Panc1 (cell line): ENCODE data around the gene DDX24. TPM values are rescaled to one million over a fixed set of nuclear protein-coding genes. Genes with fewer than 3 reads are reported as not detected.

ENCODE experiments used
- ATAC-seq: fragments of 200-7000 bp; cut with Tn5 transposase; 2 replicates; pipeline ENCODE4 v1.9.1; 2020; ENCODE audit warnings: mild to moderate bottlenecking, moderate library complexity
- BruUV-seq: library from RNA; stranded (reverse); fragments of 400-500 nt; replicated peaks from 2 replicates; lab custom pipeline; 2021; lab: Mats Ljungman, UMichigan
- CTCF ChIA-PET: fragments of 300-600 bp; sonication (Branson Sonifier 250); formaldehyde crosslinking; loops from one replicate; lab custom pipeline; 2022; ENCODE audit warnings: antibody characterized with exemption; lab: Charles Lee
- POLR2A ChIA-PET: fragments of 300-600 bp; sonication (Branson Sonifier 250); formaldehyde crosslinking; loops from one replicate; lab custom pipeline; 2022; ENCODE audit warnings: antibody characterized with exemption; lab: Charles Lee
- DNase-seq: peaks from one replicate; pipeline ENCODE4 v3.0.0-alpha.2; 2010; ENCODE audit warnings: low read depth, low spot score
- H3K27ac ChIP-seq: 2 replicates; pipeline ENCODE4 v1.5.1; 2011; ENCODE audit warnings: mild to moderate bottlenecking, low read length, inconsistent platforms
- H3K27me3 ChIP-seq: fragments of 200-500 bp; sonication (Bioruptor generic); 2 replicates; pipeline ENCODE4 v1.6.0; 2014; ENCODE audit warnings: low read length, inconsistent platforms; ENCODE audit not compliant: control insufficient read depth, insufficient read depth
- H3K36me3 ChIP-seq: fragments of 200-500 bp; sonication (Bioruptor generic); 2 replicates; pipeline ENCODE4 v1.5.1; 2014; ENCODE audit warnings: inconsistent platforms, mild to moderate bottlenecking, low read length, moderate library complexity; ENCODE audit not compliant: control insufficient read depth, insufficient read depth
- H3K4me1 ChIP-seq: 2 replicates; pipeline ENCODE4 v1.5.1; 2011; ENCODE audit warnings: inconsistent platforms, mild to moderate bottlenecking, low read length, moderate library complexity; ENCODE audit not compliant: control insufficient read depth, insufficient read depth
- H3K4me3 ChIP-seq, 2 experiments: 2 replicates each; pipeline ENCODE4 v1.5.1; 2011 to 2012; ENCODE audit warnings: low read depth in 2 of 2, low read length in 2 of 2, mild to moderate bottlenecking in 2 of 2, inconsistent platforms in 1 of 2, moderate library complexity in 1 of 2
- H3K9me3 ChIP-seq: fragments of 200-500 bp; sonication (Bioruptor generic); 2 replicates; pipeline ENCODE4 v1.5.1; 2014; ENCODE audit warnings: low read depth, mild to moderate bottlenecking, inconsistent platforms, low read length, moderate library complexity; ENCODE audit not compliant: control insufficient read depth, insufficient read depth
- CTCF ChIP-seq: fragments of 450-650 bp; IDR thresholded peaks from 2 replicates; pipeline ENCODE4 v1.5.1; 2017; ENCODE audit warnings: mild to moderate bottlenecking
- POLR2AphosphoS5 ChIP-seq: IDR thresholded peaks from 2 replicates; pipeline ENCODE4 v1.6.1; 2012; ENCODE audit warnings: mild to moderate bottlenecking, low read depth, low read length, moderate library complexity
- REST ChIP-seq, 2 experiments: IDR thresholded peaks; 2 replicates each; pipeline ENCODE4 v1.6.1; 2011 to 2012; ENCODE audit warnings: low read depth in 2 of 2, control low read depth in 1 of 2, low read length in 1 of 2, mild to moderate bottlenecking in 1 of 2, moderate library complexity in 1 of 2; ENCODE audit not compliant: insufficient read depth in 1 of 2
- SIN3A ChIP-seq: IDR thresholded peaks from 2 replicates; pipeline ENCODE4 v1.6.1; 2012; ENCODE audit warnings: low read depth, mild to moderate bottlenecking, low read length, moderate library complexity, borderline replicate concordance; ENCODE audit not compliant: insufficient read depth
- TCF7L2 ChIP-seq: IDR thresholded peaks from 2 replicates; pipeline ENCODE4 v1.6.1; 2011; ENCODE audit warnings: mild to moderate bottlenecking, low read depth, low read length, inconsistent platforms
- in situ Hi-C: cut with HindIII; loops from 2 replicates; pipeline ENCODE4 v1.10.0; 2016; ENCODE audit warnings: low sequenced_read_pairs, low pct_unique_long_range_greater_than_20kb
- intact Hi-C: fragments of 100-400 bp; cut with micrococcal nuclease; formaldehyde crosslinking; loops from one replicate; pipeline ENCODE4 v1.10.0; 2022; ENCODE audit not compliant: unreplicated experiment
- total RNA-seq: library from RNA; stranded (reverse); gene quantifications from one replicate; pipeline ENCODE4 v1.2.1, GENCODE V29; 2021; ENCODE audit not compliant: unreplicated experiment

DDX24 gene
- total RNA-seq, 1 experiment from 2014 or later, result 103 TPM

GRCh38 chr14:94126419-94126677 is 45.3 kb upstream of the DDX24 start:
- intact Hi-C loops (no loop called here), in situ Hi-C loops (no loop called here)
- Histone ChIP-seq H3K4me3 (no peak overlapping the region), H3K9me3 (no peaks in the 10 kb centered on the region), H3K27ac (no peak overlapping the region), H3K4me1 (peaks cover 4% of the 10 kb centered on the region), H3K36me3 (no peaks in the 10 kb centered on the region), H3K27me3 (no peaks in the 10 kb centered on the region)
- no peak for DNase-seq
- no TSS peak for BruUV-seq
- ChIA-PET CTCF (interaction anchor here (0.6 kb wide), 1 partner anchor 148 kb away, joined by 3 read pairs; no protein-coding TSS in a partner anchor), POLR2A (no interaction called here)
- TF ChIP-seq TCF7L2 (no peak), SIN3A (no peak), POLR2AphosphoS5 (no peak), CTCF (no peak), REST (IDR thresholded peaks at IDR 0.05; ENCODE audit: insufficient read depth in 1 of 2, low read depth in 2 of 2, low read length in 1 of 2) (no peak)
- ATAC-seq, result no peak

GRCh38 chr14:94125659-94126418 is 44.8 kb upstream of the DDX24 start:
- Histone ChIP-seq H3K27ac (no peak overlapping the region), H3K36me3 (no peaks in the 10 kb centered on the region), H3K4me3 (no peak overlapping the region), H3K9me3 (no peaks in the 10 kb centered on the region), H3K4me1 (peaks cover 4% of the 10 kb centered on the region), H3K27me3 (no peaks in the 10 kb centered on the region)
- TF ChIP-seq REST (IDR thresholded peaks at IDR 0.05; ENCODE audit: insufficient read depth in 1 of 2, low read depth in 2 of 2, low read length in 1 of 2), result no peak
- TF ChIP-seq CTCF, result no peak
- TF ChIP-seq TCF7L2, result no peak
- TF ChIP-seq POLR2AphosphoS5, result no peak
- TF ChIP-seq SIN3A, result no peak
- in situ Hi-C loops, result no loop called here
- intact Hi-C loops, result no loop called here
- CTCF ChIA-PET, result no interaction called here
- POLR2A ChIA-PET, result no interaction called here
- no TSS peak for BruUV-seq
- DNase-seq, result no peak
- ATAC-seq, result no peak
